HL-60/S4 (cell line): ENCODE measurements around the gene MYG1.
"Not testable (repeated sequence)": the region's sequence is repeated elsewhere in the genome, so short reads cannot be mapped to it uniquely, and the experiment has no call there.

Source experiments
- in situ Hi-C: fragments of 300-500 bp; cut with MboI; formaldehyde crosslinking; loops from 2 replicates; pipeline ENCODE4 v1.14.3; 2022; ENCODE audit warnings: low sequenced_read_pairs

MYG1 gene

GRCh38 chr12:53279888-53280498 is 19.5 kb upstream of the MYG1 start:
- in situ Hi-C loops, result no loop called here

GRCh38 chr12:53286448-53286847 is 13.0 kb upstream of the MYG1 start:
- in situ Hi-C loops, result loop anchor here (5.0 kb wide), 1 partner anchor 74 kb away; no protein-coding TSS in a partner anchor

DNA sequence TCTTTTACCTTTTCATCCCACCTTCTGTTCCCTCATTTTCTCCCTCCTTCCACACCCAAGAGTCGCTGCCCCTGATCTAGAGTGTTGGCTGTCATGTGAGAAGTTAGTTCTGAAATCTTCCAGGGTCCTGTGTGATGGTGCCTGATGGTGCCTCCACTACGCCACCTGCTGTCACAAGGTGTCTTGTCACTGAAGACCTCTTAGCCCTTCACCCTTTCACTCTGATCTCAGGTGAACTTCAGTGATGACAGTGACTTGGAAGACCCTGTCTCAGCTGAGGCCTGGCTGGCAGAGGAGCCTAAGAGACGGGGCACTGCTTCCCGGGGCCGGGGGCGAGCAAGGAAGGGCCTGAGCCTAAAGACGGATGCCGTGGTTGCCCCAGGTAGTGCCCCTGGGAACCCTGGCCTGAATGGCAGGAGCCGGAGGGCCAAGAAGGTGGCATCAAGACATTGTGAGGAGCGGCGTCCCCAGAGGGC is 11.7 kb upstream of the MYG1 start:
- in situ Hi-C loops, result loop anchor here (5.0 kb wide), 1 partner anchor 75 kb away; no protein-coding TSS in a partner anchor

DNA sequence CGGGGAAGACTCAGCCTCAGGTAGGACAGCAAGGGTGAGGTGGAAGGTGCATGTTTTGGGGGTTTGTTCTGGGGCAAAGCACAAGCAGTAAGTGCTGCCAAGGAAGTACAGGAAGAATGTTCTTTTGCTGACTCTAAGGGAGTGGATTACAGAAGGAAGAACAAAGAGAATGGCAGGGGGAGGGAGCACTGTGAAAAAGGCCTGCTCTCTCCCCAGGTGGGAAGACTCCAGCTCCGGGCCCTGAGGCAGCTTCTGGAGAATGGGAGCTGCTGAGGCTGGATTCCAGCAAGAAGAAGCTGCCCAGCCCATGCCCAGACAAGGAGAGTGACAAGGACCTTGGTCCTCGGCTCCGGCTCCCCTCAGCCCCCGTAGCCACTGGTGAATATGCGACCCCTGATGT is 11.2 kb upstream of the MYG1 start:
- in situ Hi-C loops, result loop anchor here (5.0 kb wide), 1 partner anchor 76 kb away; no protein-coding TSS in a partner anchor

DNA sequence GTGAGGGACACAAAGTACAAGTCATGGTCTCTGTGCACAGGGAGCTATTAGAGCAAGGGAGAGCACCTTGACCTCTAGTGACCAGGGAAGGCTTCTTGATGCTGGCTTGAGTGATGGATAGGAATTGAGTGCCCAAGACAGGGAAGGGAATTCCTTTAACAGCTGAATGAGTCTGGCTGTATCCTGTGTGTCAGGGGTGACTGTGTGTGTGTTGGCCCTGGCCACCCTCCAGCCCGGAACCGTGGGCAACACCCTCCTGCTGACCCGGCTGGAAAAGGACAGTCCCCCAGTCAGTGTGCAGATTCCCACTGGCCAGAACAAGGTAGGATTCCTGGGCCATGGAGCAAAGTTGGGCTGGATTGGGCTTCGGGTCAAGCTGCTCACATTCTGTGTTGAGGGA is 9.6 kb upstream of the MYG1 start:
- in situ Hi-C loops, result loop anchor here (5.0 kb wide), 1 partner anchor 78 kb away; no protein-coding TSS in a partner anchor

GRCh38 chr12:53290661-53291060 is 8.8 kb upstream of the MYG1 start:
- in situ Hi-C loops, result no loop called here

DNA sequence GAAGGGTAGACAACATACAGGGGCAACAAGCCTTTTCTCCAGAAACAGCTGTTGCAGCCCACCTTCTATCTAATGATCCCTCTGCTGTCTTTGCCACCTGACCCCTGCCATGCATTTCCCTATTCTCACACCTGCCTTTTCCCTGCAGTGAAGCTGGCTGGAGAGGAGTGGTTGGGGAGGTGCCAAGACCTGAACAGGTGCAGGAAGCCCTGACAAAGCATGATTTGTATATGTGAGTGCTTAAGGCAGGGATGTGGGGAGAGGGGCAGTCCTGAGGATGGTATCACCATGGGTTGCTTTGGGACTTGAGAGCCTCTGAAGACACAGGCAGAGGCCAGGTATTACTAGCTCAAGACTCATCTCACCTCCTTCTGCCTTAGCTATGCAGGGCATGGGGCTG is 7.1 kb upstream of the MYG1 start:
- in situ Hi-C loops, result no loop called here

GRCh38 chr12:53295070-53295890 is 4.2 kb upstream of the MYG1 start, which contains the start of gene PFDN5:
TSS of gene PFDN5 (plus strand) at chr12:53295542. CDS start at chr12:53295568, 26 bp downstream.
- in situ Hi-C loops, result no loop called here

GRCh38 chr12:53295891-53296219 is 3.6 kb upstream of the MYG1 start:
- in situ Hi-C loops, result no loop called here

- in situ Hi-C loops, result not testable (repeated sequence)
These were observed 2.4 kb upstream of the MYG1 start for GRCh38 chr12:53297106-53297505.

- in situ Hi-C loops, result no loop called here
These were observed 1.3 kb upstream of the MYG1 start for GRCh38 chr12:53298164-53298563.

DNA sequence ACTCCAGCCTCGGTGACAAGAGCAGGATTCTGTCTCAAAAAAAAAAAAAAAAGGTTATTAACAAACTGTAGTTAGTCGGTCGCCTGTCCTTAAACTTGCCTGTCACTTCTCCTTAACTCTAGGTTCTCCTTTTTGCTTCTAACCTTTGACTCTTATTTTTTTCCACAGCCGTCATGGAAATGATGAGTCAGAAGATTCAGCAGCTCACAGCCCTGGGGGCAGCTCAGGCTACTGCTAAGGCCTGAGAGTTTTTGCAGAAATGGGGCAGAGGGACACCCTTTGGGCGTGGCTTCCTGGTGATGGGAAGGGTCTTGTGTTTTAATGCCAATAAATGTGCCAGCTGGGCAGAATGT is 418 bp upstream of the MYG1 start:
- in situ Hi-C loops, result no loop called here

DNA sequence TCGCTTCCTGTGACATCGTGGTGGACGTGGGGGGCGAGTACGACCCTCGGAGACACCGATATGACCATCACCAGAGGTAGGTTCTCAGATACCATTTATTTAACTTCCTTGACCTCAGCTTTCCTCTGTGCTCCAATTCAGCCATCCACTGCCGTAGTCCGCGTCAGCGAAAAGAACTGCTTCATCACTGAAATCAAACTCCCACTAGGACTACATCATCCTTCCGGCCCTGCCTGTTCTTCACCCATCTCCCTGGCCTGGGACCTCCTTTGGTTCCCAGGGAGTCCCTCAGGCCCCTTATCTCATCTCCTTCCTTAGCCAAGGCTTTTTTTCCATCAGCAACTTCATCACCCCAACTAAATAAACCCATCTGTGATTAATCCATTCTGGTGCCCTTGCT is 692 bp downstream of the MYG1 start:
- in situ Hi-C loops, result no loop called here

DNA sequence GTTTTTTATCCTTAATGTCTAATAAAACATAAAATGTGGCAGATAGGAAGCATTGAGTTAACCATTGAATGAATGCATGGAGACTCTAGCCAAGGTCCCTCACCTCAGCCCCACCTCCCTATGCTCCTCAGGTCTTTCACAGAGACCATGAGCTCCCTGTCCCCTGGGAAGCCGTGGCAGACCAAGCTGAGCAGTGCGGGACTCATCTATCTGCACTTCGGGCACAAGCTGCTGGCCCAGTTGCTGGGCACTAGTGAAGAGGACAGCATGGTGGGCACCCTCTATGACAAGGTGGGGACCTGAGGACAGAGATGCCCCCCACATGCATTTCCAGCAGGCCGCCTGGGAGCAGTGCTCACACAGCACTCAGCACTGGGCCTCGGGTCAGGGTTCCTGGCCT is 3.4 kb downstream of the MYG1 start:
- in situ Hi-C loops, result no loop called here

DNA sequence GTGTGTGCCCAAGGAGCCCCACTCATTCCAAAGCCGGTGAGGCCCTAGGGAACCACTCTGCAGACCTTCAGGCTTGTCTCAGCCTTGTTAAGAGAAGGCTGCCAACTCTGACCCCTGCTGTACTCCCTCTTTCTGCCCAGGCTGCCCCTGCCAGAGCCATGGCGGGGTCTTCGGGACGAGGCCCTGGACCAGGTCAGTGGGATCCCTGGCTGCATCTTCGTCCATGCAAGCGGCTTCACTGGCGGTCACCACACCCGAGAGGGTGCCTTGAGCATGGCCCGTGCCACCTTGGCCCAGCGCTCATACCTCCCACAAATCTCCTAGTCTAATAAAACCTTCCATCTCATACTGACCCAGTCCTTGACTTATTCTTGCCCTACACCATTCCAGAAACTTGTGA is 7.3 kb downstream of the MYG1 start:
- in situ Hi-C loops, result no loop called here

- in situ Hi-C loops, result no loop called here
These were observed 8.8 kb downstream of the MYG1 start for GRCh38 chr12:53308276-53308675.

DNA sequence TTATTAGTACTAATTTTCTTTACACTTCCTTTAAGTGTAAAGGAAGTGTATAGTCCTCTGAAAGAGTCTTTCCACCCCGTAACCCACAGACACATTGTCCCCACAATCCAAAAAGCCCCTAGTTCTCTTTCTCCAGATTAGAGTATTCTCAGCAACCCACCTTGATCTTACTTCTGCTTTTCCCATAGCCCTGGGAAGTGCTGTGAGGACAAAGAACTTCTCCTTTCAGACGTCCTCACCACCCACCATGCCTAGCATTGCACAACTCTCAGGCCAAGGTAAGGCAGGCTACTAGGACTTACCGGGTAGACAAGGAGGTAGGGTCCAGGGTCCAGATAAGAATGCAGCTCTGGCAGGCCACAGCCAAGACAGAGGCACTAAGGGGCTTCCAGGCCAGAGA is 14.5 kb downstream of the MYG1 start:
- in situ Hi-C loops, result no loop called here

GRCh38 chr12:53320352-53321195 is 21.1 kb downstream of the MYG1 start:
- in situ Hi-C loops, result no loop called here

DNA sequence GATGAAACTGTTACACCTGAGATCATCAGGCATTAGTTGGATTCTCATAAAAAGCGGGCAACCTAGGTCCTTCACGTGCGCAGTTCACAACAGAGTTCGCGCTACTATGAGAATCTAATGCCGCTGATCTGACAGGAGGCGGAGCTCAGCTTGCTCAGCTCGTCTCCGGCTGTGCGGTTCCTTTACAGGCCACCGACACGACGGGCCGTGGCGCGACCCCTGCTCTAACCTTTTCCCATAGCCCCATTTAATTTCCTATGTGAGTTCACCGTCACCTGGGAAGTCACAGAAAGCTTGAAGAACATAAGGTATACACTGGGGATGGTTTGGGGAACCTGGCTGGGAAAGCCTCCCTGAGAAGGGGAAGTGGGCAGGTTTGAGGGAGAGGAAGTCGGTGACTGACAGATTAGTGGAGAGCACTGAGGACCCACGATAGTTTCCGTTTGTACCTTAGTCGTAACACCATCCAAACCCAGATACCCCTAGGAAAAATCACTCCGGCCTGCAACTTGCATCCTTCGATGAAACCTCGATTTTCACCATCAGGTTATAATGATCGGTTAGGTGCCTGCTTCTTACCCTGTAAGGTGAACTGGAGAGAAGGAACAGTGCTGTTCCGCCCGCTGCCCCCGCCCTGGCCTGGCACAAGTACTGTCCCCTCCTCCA is 24.8 kb downstream of the MYG1 start:
- in situ Hi-C loops, result no loop called here

DNA sequence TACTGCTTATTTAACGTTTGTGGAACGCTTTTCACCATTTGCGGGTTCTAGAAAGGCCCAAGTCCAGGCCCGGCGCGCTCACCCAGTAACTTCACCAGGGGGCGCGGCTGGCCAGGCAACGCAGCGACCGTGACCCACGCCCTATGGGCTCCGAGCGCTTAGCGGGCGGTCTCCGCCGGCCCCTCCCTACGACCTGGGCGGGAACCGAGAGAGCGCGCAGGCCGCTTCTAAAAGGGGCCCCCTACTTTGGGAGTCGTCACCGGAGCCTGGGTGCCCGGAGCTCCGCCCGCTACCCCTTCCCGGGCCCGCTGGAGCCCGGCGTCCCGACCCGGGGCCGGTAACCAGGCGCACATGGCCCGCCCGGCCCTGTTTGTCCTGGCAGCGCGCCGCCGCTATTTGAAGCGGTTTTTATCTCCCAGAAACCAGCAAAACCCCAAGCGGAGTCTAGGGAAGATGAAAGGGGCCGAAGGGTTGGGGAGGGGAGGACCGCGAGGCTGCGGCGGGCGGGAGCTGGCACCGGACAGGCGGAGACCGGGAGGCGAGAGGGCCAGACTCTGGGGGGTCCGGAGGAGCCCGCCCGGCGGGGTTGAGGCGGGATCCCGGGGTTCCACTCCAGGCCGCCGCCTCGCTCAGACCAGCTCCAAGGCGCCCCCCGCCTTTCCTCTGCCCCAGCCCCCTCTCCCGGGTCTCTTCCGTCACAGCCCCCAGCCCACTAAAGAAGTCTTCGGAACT is 25.4 kb downstream of the MYG1 start:
- in situ Hi-C loops, result no loop called here
